ENCODE results near the gene WSCD1.

WSCD1 gene

GRCh38 chr17:6028294-6028693 lies 41.9 kb upstream of the WSCD1 start:
- H3K4me3 ChIP-seq (ENCODE audit: low read depth, low read length): no peak overlapping the region
- DNase-seq (ENCODE audit: low read depth): no peak
- no peak for TF ChIP-seq CTCF (IDR thresholded peaks at IDR 0.05; ENCODE audit: insufficient read depth, low read depth, low read length, missing control alignments)

- no peak overlapping the region for H3K4me3 ChIP-seq (ENCODE audit: low read depth, low read length)
- no peak for DNase-seq (ENCODE audit: low read depth)
- TF ChIP-seq CTCF (IDR thresholded peaks at IDR 0.05; ENCODE audit: insufficient read depth, low read depth, low read length, missing control alignments): no peak
Measured at GRCh38 chr17:6035801-6036394, 34.3 kb upstream of the WSCD1 start.

- no peak for TF ChIP-seq CTCF (IDR thresholded peaks at IDR 0.05; ENCODE audit: insufficient read depth, low read depth, low read length, missing control alignments)
- DNase-seq (ENCODE audit: low read depth): no peak
- no peak overlapping the region for H3K4me3 ChIP-seq (ENCODE audit: low read depth, low read length)
Measured at GRCh38 chr17:6040504-6040903, 29.7 kb upstream of the WSCD1 start.

GRCh38 chr17:6041246-6041645 lies 28.9 kb upstream of the WSCD1 start:
- no peak overlapping the region for H3K4me3 ChIP-seq (ENCODE audit: low read depth, low read length)
- no peak for TF ChIP-seq CTCF (IDR thresholded peaks at IDR 0.05; ENCODE audit: insufficient read depth, low read depth, low read length, missing control alignments)
- DNase-seq (ENCODE audit: low read depth): no peak

GRCh38 chr17:6043405-6043804 lies 26.8 kb upstream of the WSCD1 start:
- TF ChIP-seq CTCF (IDR thresholded peaks at IDR 0.05; ENCODE audit: insufficient read depth, low read depth, low read length, missing control alignments): no peak
- DNase-seq (ENCODE audit: low read depth): no peak
- H3K4me3 ChIP-seq (ENCODE audit: low read depth, low read length): no peak overlapping the region

GRCh38 chr17:6044261-6044660 lies 25.9 kb upstream of the WSCD1 start:
- TF ChIP-seq CTCF (IDR thresholded peaks at IDR 0.05; ENCODE audit: insufficient read depth, low read depth, low read length, missing control alignments): no peak
- DNase-seq (ENCODE audit: low read depth): no peak
- no peak overlapping the region for H3K4me3 ChIP-seq (ENCODE audit: low read depth, low read length)
